HepG2 (cell line): ENCODE data around the gene FGFR2. TPM values are rescaled to one million over a fixed set of nuclear protein-coding genes. Genes with fewer than 3 reads are reported as not detected.
A peak's percentile ranks its signal among the peaks of the same experiment; 100 is the strongest.

Source experiments
- ATAC-seq: fragments of 200-7000 bp; cut with Tn5 transposase; 3 replicates; pipeline ENCODE4 v1.9.1; 2020; ENCODE audit warnings: mild to moderate bottlenecking, moderate library complexity
- BruUV-seq: library from RNA; stranded (reverse); fragments of 400-500 nt; replicated peaks from 2 replicates; lab custom pipeline; 2021; lab: Mats Ljungman, UMichigan
- CTCF ChIA-PET: fragments of 300-600 bp; formaldehyde crosslinking; extraction: SDS; loops from one replicate; lab custom pipeline; 2021; ENCODE audit warnings: low total read pairs, inconsistent platforms, low intra/inter-chr PET ratio; lab: Yijun Ruan, JAX
- POLR2A ChIA-PET: fragments of 350-600 bp; sonication (Branson Sonifier 250); formaldehyde crosslinking; loops from one replicate; lab custom pipeline; 2020; ENCODE audit warnings: antibody characterized with exemption, inconsistent platforms; lab: Yijun Ruan, JAX
- DNase-seq: peaks from one replicate; pipeline ENCODE4 v3.0.0-alpha.2; 2015; ENCODE audit warnings: low spot score
- FAIRE-seq: peaks from 3 replicates; lab custom pipeline; 2011; peaks lifted over from hg19 to GRCh38; lab: Jason Lieb, UNC
- H2AFZ ChIP-seq: one replicate; pipeline ENCODE4 v1.6.1; 2011; ENCODE audit warnings: low read length, inconsistent platforms
- H3K27ac ChIP-seq: fragments of 300-600 bp; 3 replicates; pipeline ENCODE4 v1.8.0; 2011; ENCODE audit warnings: mixed run types, mild to moderate bottlenecking, mixed read lengths, low read length, inconsistent platforms; ENCODE audit not compliant: insufficient read depth; ENCODE audit errors: extremely low read length
- H3K27me3 ChIP-seq, 2 experiments: fragments of 200-600 bp in 1 of 2; 2 replicates in 1 of 2; 3 replicates in 1 of 2; pipeline versions ENCODE4 v1.6.0 to v1.8.0; 2011; ENCODE audit warnings: low read length in 2 of 2, mild to moderate bottlenecking in 2 of 2, moderate library complexity in 2 of 2, inconsistent platforms in 1 of 2; ENCODE audit not compliant: insufficient read depth in 2 of 2, control insufficient read depth in 1 of 2
- H3K36me3 ChIP-seq, 2 experiments: fragments of 200-600 bp in 1 of 2; replicated peaks in 1 of 2; 2 replicates in 1 of 2; 3 replicates in 1 of 2; pipeline versions ENCODE4 v1.5.1 to v1.8.0; 2011; ENCODE audit warnings: low read length in 2 of 2, inconsistent platforms in 1 of 2; ENCODE audit not compliant: insufficient read depth in 2 of 2, control insufficient read depth in 1 of 2
- H3K4me1 ChIP-seq: 2 replicates; pipeline ENCODE4 v1.5.1; 2012; ENCODE audit warnings: low read length, inconsistent platforms; ENCODE audit not compliant: insufficient read depth
- H3K4me2 ChIP-seq: 2 replicates; pipeline ENCODE4 v1.6.0; 2011; ENCODE audit warnings: low read depth, low read length, inconsistent platforms
- H3K4me3 ChIP-seq, 3 experiments: fragments of 200-600 bp in 1 of 3; sonication (generic), shearing (Covaris generic) in 1 of 3; replicated peaks in 1 of 3; 2 replicates each; pipeline ENCODE4 v1.5.1; 2011 to 2016; ENCODE audit warnings: low read length in 3 of 3, inconsistent platforms in 2 of 3, low read depth in 2 of 3, mild to moderate bottlenecking in 2 of 3, control low read depth in 1 of 3, mixed read lengths in 1 of 3; ENCODE audit not compliant: insufficient read depth in 1 of 3
- H3K79me2 ChIP-seq: one replicate; pipeline ENCODE4 v1.6.1; 2011; ENCODE audit warnings: low read length, inconsistent platforms; ENCODE audit not compliant: insufficient read depth
- H3K9ac ChIP-seq: 2 replicates; pipeline ENCODE4 v1.6.0; 2011; ENCODE audit warnings: mild to moderate bottlenecking, low read depth, low read length, inconsistent platforms; ENCODE audit not compliant: insufficient read depth
- H3K9me3 ChIP-seq: 2 replicates; pipeline ENCODE4 v1.5.1; 2012; ENCODE audit warnings: mild to moderate bottlenecking, low read length
- H4K20me1 ChIP-seq: 2 replicates; pipeline ENCODE4 v1.6.0; 2011; ENCODE audit warnings: inconsistent platforms, mild to moderate bottlenecking, low read length, moderate library complexity; ENCODE audit not compliant: insufficient read depth
- ESRRA ChIP-seq: sonication (generic); formaldehyde crosslinking; IDR thresholded peaks from 2 replicates; pipeline ENCODE4 v1.5.1; 2020; ENCODE audit warnings: mild to moderate bottlenecking, low read depth, missing genetic modification reagents
- HOXA3 ChIP-seq: sonication (generic); formaldehyde crosslinking; IDR thresholded peaks from 2 replicates; pipeline ENCODE4 v1.5.0; 2020; ENCODE audit warnings: missing genetic modification reagents
- SALL1 ChIP-seq: sonication (generic); formaldehyde crosslinking; IDR thresholded peaks from 2 replicates; pipeline ENCODE4 v1.8.0; 2022; ENCODE audit warnings: mild to moderate bottlenecking, missing genetic modification reagents
- SATB2 ChIP-seq: sonication (generic); formaldehyde crosslinking; IDR thresholded peaks from 2 replicates; pipeline ENCODE4 v1.5.0; 2020; ENCODE audit warnings: missing genetic modification reagents
- ZNF232 ChIP-seq: sonication (generic); formaldehyde crosslinking; IDR thresholded peaks from 2 replicates; pipeline ENCODE4 v1.4.0; 2020; ENCODE audit warnings: missing genetic modification reagents, borderline replicate concordance
- WGBS: methylation state at CpG from one replicate; pipeline ENCODE4 v1.1.6; 2017; ENCODE audit warnings: low lambda C conversion rate; 5-methylcytosine and 5-hydroxymethylcytosine counted together
- in situ Hi-C: cut with HindIII; loops from 2 replicates; pipeline ENCODE4 v1.10.0; 2017; ENCODE audit warnings: low pct_unique_long_range_greater_than_20kb; ENCODE audit not compliant: extremely low pct_ligation_motif_present
- intact Hi-C: fragments of 100-400 bp; cut with micrococcal nuclease; formaldehyde crosslinking; loops from one replicate; pipeline ENCODE4 v1.10.0; 2022; ENCODE audit not compliant: unreplicated experiment
- polyA plus RNA-seq, 8 experiments: library from polyadenylated mRNA; depleted of rRNA in 3 of 8; stranded (reverse) in 7 of 8; unstranded in 1 of 8; fragments of >200 nt; fragmentation: Illumina TruSeq in 4 of 8; extraction: Trizol in 4 of 8; gene quantifications; 2 replicates each; pipeline versions ENCODE4 v1.2.1 to v1.2.3, GENCODE V29; 2011 to 2016; ENCODE audit warnings: low read depth in 4 of 8, missing spikeins in 1 of 8, mixed read lengths in 1 of 8; ENCODE audit not compliant: insufficient read depth in 1 of 8
- total RNA-seq, 5 experiments: library from RNA; depleted of rRNA; stranded (reverse); fragments of >200 nt; fragmentation: Illumina TruSeq; extraction: Trizol; gene quantifications; 2 replicates each; pipeline ENCODE4 v1.2.3, GENCODE V29; 2016; ENCODE audit warnings: low read depth in 1 of 5

The FGFR2 gene
- total and polyA plus RNA-seq, 2 of the 13 experiments (the other 11 are each of a cell fraction or from before 2014, with no cell fraction given), result 1.6 to 2.6 TPM

- Histone ChIP-seq H3K79me2 (no peaks in the 10 kb centered on the region), H3K9ac (no peak overlapping the region), H3K4me2 (peak overlapping the region; percentile 14), H3K4me1 (peaks cover 34% of the 10 kb centered on the region), H3K9me3 (no peaks in the 10 kb centered on the region), H4K20me1 (no peaks in the 10 kb centered on the region)
- peak; percentile 62 for ATAC-seq
- WGBS, result 20% methylated on average over 4 of the region's 8 CpGs
- POLR2A ChIA-PET, result no interaction called here
- CTCF ChIA-PET, result no interaction called here
- BruUV-seq, result no TSS peak
- intact Hi-C loops, result no loop called here
- TF ChIP-seq ZNF232 (CRISPR knock-in tag) (no peak), HOXA3 (CRISPR knock-in tag) (no peak)
- TF ChIP-seq, all 625 proteins: peak for 0
- no peak for FAIRE-seq
- in situ Hi-C loops, result no loop called here
- DNase-seq, result no peak
- Histone ChIP-seq H3K36me3 (no peaks in the 10 kb centered on the region), H3K4me3 (no peak overlapping the region), H2AFZ (no peak overlapping the region), H3K27ac (no peak overlapping the region), H3K27me3 (no peaks in the 10 kb centered on the region; a peak in 1 of 5 replicates)
Observed at GRCh38 chr10:121579656-121580055, 18.6 kb downstream of the FGFR2 start.

- peaks cover 34% of the 10 kb centered on the region for H3K4me1 ChIP-seq
- TF ChIP-seq ESRRA (CRISPR knock-in tag) (peak; percentile 46; the same call in 1 of the 2 replicates), SALL1 (CRISPR knock-in tag) (0 out of 2 replicates have a peak, but pooled peaks have one; percentile 8), SATB2 (CRISPR knock-in tag) (no peak)
- TF ChIP-seq, all 625 proteins: peak for 2
- intact Hi-C loops, result no loop called here
- H3K4me2 ChIP-seq, result no peak overlapping the region; the same call in 1 of the 2 replicates
- no peaks in the 10 kb centered on the region for H3K36me3 ChIP-seq
- ATAC-seq (no peak; the same call in 2 of the 3 replicates), FAIRE-seq (no peak), DNase-seq (no peak)
- H3K4me3 ChIP-seq, result no peak overlapping the region
- no TSS peak for BruUV-seq
- no peak overlapping the region for H3K27ac ChIP-seq
- no peaks in the 10 kb centered on the region; a peak in 1 of 5 replicates for H3K27me3 ChIP-seq
- no peaks in the 10 kb centered on the region for H4K20me1 ChIP-seq
- H3K79me2 ChIP-seq, result no peaks in the 10 kb centered on the region
- H2AFZ ChIP-seq, result no peak overlapping the region
- ChIA-PET CTCF (no interaction called here), POLR2A (no interaction called here)
- H3K9me3 ChIP-seq, result no peaks in the 10 kb centered on the region
- WGBS, result 80% methylated on average over 3 of the region's 8 CpGs
- in situ Hi-C loops, result no loop called here
- no peak overlapping the region for H3K9ac ChIP-seq
Observed at GRCh38 chr10:121578965-121579364, 19.3 kb downstream of the FGFR2 start.
